Dermis blood vessel endothelial cell (primary cell): ENCODE data around the gene C3orf49. TPM values are rescaled to one million over a fixed set of nuclear protein-coding genes. Genes with fewer than 3 reads are reported as not detected.

Experiments used
- DNase-seq: peaks from one replicate; pipeline ENCODE4 v3.0.0; 2010
- total RNA-seq: library from RNA; depleted of rRNA; stranded (reverse); fragments of >200 nt; gene quantifications from 2 replicates; pipeline ENCODE4 v1.2.3, GENCODE V29; 2014

Gene C3orf49
- total RNA-seq, 1 donor from 2014 or later: not detected

DNA sequence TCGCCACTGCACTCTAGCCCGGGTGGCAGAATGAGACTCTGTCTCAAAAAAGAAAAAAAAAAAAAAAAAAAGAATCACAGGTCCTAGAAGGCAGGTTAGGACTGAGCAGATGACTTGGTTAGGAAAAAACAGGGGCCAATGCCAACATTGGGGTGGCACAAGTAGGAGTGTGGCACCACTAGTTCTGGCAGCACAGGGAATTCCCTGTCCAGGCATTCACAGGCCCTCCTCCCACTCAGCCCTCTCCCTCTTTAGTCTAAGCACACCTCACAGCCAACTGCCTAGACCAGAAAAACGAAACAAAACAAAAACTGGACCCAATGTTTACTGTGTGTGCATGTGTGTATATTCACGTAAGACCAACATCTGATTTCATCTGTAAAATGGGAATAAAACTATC is 34.0 kb downstream of the C3orf49 start:
- no peak for DNase-seq

GRCh38 chr3:63855333-63855940 is 36.3 kb downstream of the C3orf49 start:
- DNase-seq: no peak

- peak; percentile 48 for DNase-seq
Observed at GRCh38 chr3:63857311-63857710, 38.2 kb downstream of the C3orf49 start.

GRCh38 chr3:63860776-63861175 is 41.7 kb downstream of the C3orf49 start:
- no peak for DNase-seq

DNA sequence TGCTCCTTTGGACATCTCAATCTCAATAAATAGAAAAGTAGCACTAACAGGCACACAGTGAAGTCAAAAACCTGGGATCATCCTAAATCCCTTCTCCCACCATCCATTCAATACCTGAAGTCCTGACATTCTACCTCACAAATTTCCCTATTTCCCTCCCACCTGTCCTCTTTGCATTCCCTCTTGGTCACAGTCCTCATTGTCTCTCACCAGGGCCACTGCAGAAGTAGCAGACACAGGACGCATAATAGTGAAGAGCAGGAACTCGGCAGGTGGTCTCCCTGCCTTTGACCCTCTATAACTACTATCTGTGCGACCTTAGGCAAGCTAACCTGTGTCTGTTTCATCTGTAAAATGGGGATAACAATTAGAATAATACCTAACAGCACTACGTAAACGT is 42.2 kb downstream of the C3orf49 start:
- no peak for DNase-seq

DNA sequence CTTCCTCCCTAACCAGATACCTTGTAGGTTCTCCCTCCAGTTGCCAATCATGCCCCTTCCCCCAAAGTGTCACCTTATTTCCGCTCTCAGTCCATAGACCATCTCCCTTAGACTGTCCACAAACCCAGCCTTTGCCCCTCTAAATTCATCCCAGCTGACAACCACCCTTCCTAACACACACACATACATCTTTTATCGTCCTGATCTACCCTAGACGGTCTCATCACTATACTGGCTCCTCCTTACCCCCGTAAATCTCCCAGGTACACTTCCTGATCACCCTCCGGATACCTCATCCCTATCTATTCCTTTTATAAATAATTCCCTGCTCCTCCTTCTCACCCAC is 43.7 kb downstream of the C3orf49 start:
- DNase-seq: no peak

- DNase-seq: peak; percentile 70
Observed at GRCh38 chr3:63863150-63864007, 44.3 kb downstream of the C3orf49 start, which contains the start of the genes ATXN7 and THOC7. Gene ATXN7 (plus strand): TSS chr3:63863867. CDS start chr3:63912599, 48,732 bp downstream. Gene THOC7 (minus strand): TSS chr3:63863805. CDS start chr3:63863790, 15 bp downstream.

DNA sequence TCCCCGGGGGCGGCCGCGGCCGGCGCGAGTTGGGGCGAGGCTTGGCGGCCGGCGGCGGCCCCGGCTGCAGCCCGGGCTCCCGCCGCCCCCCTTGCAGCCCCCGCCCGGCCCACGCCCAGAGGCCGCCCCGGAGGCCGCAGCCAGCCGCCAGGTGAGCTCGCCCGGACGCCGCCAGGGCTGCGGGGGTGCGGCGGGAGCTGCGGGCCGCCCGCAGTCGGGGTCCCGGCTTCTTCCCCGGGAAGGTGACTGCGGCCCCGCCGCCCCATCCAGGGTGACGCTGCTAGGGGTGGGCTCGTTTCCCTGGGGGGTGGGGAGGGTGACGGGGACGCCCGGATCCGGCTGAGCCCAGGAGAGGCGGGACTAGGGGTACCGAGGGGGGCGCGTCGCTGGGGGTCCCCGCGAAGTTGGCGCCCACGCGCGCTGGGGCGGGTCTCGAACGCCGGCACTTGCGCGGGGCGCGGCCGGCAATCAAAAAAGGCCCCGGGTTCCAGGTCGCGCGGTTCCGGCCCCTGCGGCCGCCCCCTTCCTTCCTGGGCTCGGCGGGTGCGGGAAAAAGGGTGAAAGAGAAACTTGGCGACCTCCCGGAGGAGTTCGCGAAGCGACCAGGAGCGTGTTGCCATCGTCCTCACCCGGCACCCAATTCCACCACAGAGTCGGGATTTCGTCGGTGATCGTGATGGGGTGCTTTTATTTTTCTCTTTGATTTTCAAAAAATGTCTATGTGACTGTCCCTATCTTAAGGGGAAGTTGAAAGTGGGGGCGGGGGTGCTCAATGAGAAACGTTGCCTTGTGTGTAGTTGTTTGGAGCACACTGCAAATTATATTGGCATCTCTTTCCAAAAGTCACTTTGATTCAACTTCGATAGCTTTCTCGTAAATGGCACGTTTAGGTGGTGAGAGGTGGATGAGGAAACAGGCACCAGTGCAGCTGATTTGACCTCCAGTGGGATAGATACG is 45.2 kb downstream of the C3orf49 start:
- DNase-seq: peak; percentile 40

DNA sequence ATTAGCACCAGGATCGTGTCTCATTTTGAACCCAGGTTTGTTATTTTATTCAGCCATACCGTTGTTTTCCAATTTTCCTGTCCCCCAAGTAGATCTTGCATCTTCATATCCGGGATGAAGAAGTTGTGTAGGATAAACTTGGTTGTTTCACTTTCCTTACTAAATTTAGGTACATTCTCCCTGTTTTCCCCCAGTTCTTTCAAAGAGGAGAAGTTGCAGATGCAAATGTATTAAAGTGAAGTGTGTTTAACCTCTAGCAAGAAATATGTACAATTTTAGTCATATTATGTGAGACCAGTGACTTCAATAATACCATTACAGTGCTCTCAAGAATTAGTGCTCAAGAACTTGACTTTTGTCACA is 45.8 kb downstream of the C3orf49 start:
- no peak for DNase-seq

GRCh38 chr3:63867225-63867624 is 48.1 kb downstream of the C3orf49 start:
- no peak for DNase-seq

DNA sequence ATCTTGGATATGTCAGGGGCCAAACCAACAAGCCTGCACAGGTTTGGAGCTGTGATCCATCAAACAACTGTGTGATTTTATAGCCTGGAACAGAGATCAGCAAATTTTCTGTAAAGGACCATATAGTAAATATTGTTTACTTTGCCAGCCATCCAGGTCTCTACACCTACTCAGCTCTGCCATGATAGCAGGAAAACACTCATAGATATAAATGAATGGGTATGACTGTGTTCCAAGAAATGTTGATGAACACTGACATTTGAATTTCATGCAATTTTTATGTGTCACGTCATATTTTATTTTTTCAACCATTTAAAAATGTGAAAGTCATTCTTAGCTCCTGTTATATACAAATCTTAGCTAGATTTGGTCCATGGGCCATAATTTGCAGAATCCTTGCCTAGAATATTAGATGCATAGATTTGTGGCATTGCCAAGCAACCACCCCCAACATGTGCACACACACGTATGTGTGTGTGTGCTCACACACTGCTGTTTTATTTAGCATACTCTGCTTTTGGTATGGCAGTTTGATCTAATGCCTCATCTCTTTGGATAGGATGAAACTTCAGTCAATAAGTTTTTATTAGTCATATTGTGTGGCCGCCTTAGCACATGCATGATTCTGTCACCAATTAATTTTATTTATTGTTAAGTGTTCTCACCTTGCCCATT is 51.0 kb downstream of the C3orf49 start:
- DNase-seq: no peak

- DNase-seq: peak; percentile 43
Observed at GRCh38 chr3:63870615-63871005, 51.5 kb downstream of the C3orf49 start.

DNA sequence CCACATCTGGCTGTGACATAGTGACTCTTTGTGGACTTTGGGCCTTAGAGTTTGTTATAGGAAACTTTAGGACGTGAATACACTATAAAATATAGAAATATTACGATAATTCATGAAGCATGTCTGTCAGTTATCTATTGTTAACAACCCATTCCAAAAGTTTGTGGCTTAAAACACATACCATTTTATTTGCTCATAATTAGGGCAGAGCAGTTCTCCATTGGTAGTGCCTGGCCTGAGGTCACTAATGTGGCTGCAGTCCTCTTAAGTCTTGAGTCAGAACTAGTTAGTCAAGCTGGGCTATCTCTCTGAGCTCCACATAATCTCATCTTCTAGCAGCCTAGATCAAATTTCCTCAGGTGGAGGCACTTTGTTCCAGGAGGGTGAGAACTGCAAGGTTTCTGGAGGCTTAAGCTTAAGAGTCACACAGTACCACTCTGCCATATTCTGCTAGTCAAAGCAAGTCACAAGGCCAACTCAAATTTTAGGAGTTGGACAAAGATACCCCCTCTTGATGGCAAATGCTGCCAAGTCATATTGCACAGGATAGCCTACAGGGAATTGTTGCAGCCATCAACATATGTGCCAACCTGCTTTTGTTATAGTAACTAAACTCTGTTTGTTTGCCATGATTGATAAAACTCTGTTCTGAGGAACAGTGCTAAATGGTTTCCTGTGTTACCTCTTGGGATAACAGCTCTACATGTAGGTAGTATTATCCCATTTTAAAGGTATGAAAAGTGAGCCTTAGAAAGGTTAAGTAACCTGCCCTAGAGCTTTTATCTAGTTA is 53.2 kb downstream of the C3orf49 start:
- DNase-seq: no peak

DNA sequence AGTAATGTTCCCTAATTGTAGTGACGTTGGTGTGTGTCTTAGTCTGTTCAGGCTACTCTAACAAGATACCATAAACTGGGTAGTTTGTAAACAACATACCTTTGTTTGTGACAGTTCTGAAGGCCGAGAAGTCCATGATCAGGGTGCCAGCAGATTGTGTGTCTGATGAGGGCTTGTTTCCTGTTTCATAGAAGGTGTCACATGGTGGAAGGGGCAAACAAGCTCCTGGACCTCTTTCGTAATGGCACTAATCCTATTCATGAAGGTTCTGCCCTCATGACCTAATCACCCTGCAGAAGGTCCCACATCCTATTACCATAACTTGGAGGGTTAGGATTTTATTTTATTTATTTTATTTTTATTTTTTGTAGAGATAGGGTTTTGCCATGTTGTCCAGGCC is 55.7 kb downstream of the C3orf49 start:
- no peak for DNase-seq

DNA sequence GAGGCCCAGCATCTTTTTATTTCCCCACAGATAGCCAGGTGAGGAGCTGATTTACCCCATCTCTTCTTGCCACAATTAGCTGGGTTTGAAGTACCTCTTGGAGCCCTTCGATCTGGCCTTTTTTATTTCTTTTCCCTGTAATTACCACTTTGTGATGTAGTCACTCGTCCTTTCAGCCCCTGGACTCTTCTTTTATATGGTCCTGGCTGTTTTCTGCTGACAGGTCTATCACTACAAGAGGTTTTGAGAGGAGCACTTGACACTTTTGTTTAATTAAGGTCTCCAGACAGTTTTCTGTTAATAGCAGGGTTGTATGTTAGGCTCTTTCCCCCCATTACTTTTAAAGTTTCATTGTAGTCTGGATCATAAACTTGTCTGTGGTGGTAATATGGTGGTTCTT is 56.4 kb downstream of the C3orf49 start:
- no peak for DNase-seq

DNA sequence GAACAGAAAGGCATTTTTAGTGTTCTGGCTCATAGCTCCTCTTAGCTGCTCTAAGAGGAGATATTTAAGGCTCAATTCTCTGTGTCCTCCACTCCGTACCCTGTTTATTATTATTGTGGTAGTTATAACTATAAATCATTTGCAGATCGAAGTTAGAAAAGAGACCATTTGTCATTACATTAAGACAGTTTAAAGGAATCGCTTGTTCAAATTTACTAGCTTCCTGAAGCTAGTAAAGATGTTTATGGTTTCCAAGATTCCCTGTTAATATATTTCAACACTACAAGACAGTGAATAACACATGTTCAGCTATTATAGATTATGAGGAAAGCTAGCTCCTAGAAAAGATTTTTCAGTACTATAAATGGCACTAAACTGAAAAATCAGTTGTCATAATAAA is 57.2 kb downstream of the C3orf49 start:
- no peak for DNase-seq

GRCh38 chr3:63877737-63878393 is 58.8 kb downstream of the C3orf49 start:
- no peak for DNase-seq

DNA sequence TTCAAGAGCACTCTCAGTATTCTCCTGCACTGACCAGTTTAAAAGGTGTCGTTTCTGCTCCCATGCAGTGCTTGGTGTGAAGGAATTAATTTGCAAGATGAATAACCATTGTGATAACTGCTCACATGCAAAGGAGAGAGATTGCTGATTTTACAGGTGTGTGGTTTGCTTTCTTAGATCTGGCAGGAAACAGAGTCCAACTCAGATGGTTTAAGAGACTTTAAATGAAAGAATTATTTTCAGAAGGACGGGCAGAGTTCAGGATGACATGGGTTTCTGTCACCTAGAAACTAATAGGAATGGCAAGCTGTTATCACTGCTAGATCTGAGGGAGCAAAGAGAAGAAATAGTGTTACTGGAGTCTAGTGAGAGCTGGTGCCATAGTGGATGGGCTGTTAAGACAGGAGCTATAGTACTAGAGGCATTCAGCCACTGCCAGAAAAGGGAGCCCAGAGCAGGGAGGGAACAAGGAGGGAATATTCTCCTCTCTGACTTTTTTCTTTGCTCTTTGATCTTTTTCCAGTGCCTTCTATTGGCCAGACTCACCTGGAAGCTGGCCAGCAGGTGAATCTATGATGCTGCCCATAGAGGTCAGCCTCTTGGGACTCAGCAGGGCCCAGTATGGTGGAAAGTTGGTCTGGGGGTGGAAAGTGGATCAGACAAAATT is 59.4 kb downstream of the C3orf49 start:
- no peak for DNase-seq

- no peak for DNase-seq
Observed at GRCh38 chr3:63880653-63881052, 61.6 kb downstream of the C3orf49 start.

DNA sequence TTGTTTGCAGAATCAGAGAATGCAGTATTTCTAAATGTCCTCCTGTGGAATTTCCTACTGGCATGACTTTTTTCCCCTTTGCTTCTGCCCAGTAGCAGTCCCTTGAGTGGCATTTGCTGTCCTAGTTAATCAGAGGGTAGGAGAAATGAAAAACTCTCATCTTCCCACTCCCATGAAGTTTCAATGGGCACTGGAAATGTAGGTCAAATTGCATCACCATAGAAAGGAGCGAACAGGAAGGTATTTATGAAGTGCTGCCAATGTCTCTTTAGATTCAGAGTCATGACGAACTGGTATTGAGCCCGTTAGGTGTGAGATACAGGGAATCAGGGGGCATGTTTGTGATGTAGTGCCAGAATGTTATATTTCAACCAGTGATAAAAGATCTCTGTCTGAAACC is 67.8 kb downstream of the C3orf49 start:
- peak; percentile 41 for DNase-seq

- no peak for DNase-seq
Observed at GRCh38 chr3:63891518-63891917, 72.4 kb downstream of the C3orf49 start.
